ENCODE data around the gene SULT4A1.

The SULT4A1 gene

DNA sequence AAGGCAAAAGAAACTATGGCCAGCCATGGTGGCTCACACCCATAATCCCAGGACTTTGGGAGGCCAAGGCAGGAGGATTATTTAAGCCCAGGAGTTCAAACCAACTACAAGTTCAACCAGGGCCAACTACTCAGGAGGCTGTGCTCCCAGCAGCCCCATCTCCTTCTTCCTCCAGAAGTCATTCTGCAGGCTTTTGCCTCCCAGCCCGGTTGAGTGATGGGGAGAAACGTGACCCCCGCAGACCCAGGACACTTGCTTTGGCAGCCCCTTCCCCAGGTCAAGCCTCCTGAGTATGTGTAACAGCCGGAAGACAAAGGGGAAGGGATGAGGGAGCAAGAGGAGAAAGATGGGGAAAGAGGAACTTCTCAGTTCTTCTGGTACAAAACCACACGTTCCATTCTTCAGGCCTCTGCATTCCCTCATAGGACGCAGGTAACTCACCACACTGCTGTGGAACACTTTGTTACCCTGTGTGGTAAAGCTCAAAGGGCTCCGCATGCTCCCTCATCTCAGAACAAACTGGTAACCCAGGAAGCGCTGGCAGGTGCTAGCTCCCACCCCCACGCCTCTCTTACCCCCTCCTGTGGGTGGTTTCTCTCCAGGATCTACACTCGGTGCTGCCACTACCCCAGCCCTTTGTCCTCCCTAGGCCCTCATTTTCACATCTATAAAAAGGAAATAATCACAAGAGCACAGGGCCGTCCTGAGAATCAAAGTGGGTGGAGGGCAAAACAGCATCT lies 4.0 kb downstream of the SULT4A1 start:
- H3K4me1 ChIP-seq (ENCODE audit: control insufficient read depth, insufficient read depth, low read length) = no peaks in the 10 kb centered on the region
- H3K9ac ChIP-seq (ENCODE audit: low read depth, low read length) = no peak overlapping the region
- H3K4me3 ChIP-seq (ENCODE audit: low read length) = no peak overlapping the region
- H3K27me3 ChIP-seq (ENCODE audit: control insufficient read depth, insufficient read depth, low read length) = peaks cover 38% of the 10 kb centered on the region
- no peaks in the 10 kb centered on the region for H3K36me3 ChIP-seq (ENCODE audit: insufficient read depth, low read length)
- no peaks in the 10 kb centered on the region for H3K9me3 ChIP-seq (replicated peaks; ENCODE audit: low read length)
- no peak overlapping the region for H3K4me2 ChIP-seq (ENCODE audit: low read length)

DNA sequence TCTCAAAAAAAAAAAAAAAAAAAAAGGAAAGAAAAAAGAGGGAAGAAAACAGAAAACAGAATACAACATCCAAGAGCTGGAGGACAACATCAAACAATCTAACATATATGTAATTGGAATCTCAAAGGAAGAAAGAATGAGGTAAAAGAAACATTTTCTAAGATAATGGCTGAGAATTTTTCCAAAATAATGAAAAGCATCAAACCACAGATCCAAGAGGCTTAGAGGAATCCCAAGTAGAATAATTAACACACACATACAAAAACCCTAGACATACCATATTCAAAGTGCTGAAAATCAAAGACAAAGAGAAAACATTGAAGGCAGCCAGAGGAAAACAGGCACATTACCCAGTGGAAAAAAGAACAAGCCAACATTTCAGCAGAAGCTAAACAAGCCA lies 4.9 kb downstream of the SULT4A1 start:
- Histone ChIP-seq H3K9ac (ENCODE audit: low read depth, low read length) (no peak overlapping the region), H3K27me3 (ENCODE audit: control insufficient read depth, insufficient read depth, low read length) (peaks cover 41% of the 10 kb centered on the region), H3K36me3 (ENCODE audit: insufficient read depth, low read length) (no peaks in the 10 kb centered on the region)

DNA sequence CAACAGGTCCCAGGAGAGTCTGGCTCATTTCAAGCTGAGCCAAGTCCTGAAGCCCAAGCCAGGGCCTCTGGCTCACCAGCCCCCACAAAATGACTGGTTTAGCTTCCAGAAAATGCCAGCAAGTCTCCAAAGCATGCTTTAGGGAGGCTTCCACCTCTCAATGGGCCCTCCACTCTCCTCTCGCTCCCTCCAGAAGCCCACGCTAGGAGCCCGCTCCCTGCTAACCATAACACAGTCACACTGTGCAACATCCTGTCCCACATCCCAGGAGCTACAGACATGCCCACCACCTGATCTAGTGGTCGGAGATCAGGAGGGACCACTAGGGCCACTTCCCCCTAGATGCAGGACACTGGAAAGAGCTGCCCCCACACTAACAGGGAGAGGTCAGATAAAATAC lies 6.9 kb downstream of the SULT4A1 start:
- no peak overlapping the region for H3K9ac ChIP-seq (ENCODE audit: low read depth, low read length)
- H3K36me3 ChIP-seq (ENCODE audit: insufficient read depth, low read length) = no peaks in the 10 kb centered on the region
- H3K4me2 ChIP-seq (ENCODE audit: low read length) = no peak overlapping the region
- peaks cover 42% of the 10 kb centered on the region for H3K27me3 ChIP-seq (ENCODE audit: control insufficient read depth, insufficient read depth, low read length)
- H3K9me3 ChIP-seq (replicated peaks; ENCODE audit: low read length) = no peaks in the 10 kb centered on the region
- no peaks in the 10 kb centered on the region for H3K4me1 ChIP-seq (ENCODE audit: control insufficient read depth, insufficient read depth, low read length)
- no peak overlapping the region for H3K4me3 ChIP-seq (ENCODE audit: low read length)

More for the DNA sequence above, 4.9 kb downstream of the SULT4A1 start:
- Histone ChIP-seq H3K4me3 (ENCODE audit: low read length) (no peak overlapping the region), H3K9me3 (replicated peaks; ENCODE audit: low read length) (no peaks in the 10 kb centered on the region), H3K4me2 (ENCODE audit: low read length) (no peak overlapping the region), H3K4me1 (ENCODE audit: control insufficient read depth, insufficient read depth, low read length) (no peaks in the 10 kb centered on the region)

DNA sequence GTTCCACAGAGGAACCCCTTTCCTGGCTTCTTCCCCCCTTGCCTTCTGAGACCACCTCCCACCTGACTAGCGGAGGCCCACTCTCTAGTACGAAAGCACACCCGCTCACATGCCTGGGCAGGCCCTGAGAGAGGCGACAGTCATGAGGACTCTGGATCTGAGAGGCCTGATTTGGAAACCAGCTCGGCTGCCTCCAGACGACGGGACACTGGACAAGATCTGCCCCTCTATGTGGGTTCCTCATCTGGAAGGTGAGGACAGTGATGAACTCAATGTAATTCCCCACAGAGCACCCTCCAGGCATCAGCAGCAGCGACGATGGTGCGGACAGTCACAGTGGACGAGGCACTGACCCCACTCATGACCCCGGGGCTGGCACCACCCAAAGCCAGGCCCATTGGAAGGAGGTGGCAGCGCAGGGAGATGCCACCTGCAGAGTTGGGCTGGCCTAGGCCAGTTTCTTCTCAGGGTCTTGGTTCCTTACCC lies 7.5 kb downstream of the SULT4A1 start:
- Histone ChIP-seq H3K9ac (ENCODE audit: low read depth, low read length) (no peak overlapping the region), H3K9me3 (replicated peaks; ENCODE audit: low read length) (no peaks in the 10 kb centered on the region), H3K4me2 (ENCODE audit: low read length) (no peak overlapping the region), H3K4me1 (ENCODE audit: control insufficient read depth, insufficient read depth, low read length) (no peaks in the 10 kb centered on the region), H3K27me3 (ENCODE audit: control insufficient read depth, insufficient read depth, low read length) (peaks cover 42% of the 10 kb centered on the region), H3K36me3 (ENCODE audit: insufficient read depth, low read length) (no peaks in the 10 kb centered on the region), H3K4me3 (ENCODE audit: low read length) (no peak overlapping the region)

DNA sequence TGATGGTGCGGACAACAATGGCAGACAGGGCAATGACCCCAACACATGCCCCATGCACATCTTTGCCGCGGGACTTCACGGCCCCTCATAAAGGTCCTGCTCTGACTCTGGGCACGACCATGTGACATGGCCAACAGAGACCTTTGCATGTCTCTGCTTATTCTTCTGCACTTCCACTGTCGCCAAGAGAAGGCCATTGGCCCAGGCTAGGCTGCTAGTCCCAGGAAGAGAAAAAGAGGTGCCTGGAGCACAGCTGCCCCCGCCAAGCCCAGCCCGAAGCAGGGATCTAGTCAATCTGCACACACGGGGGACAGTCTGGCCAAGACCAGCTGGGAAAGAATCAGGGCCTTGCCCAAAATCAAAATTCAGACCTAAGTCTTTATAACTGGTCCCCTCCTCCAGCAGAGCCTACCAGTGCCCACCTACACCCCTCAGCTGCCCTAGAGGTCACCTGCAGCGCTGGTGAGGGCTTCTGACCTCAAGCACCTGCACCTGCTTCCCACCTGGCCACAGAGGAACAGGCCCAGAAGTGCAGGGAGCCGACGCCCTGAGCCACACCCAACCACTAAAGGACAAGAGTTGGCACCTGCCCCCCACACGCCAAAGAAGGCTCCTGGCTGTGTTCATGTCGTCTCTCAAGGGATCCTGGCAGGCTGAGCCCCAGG lies 8.1 kb downstream of the SULT4A1 start:
- H3K4me1 ChIP-seq (ENCODE audit: control insufficient read depth, insufficient read depth, low read length) = no peaks in the 10 kb centered on the region
- no peak overlapping the region for H3K4me3 ChIP-seq (ENCODE audit: low read length)
- no peak overlapping the region for H3K9ac ChIP-seq (ENCODE audit: low read depth, low read length)
- H3K9me3 ChIP-seq (replicated peaks; ENCODE audit: low read length) = no peaks in the 10 kb centered on the region
- peaks cover 42% of the 10 kb centered on the region for H3K27me3 ChIP-seq (ENCODE audit: control insufficient read depth, insufficient read depth, low read length)
- no peak overlapping the region for H3K4me2 ChIP-seq (ENCODE audit: low read length)
- H3K36me3 ChIP-seq (ENCODE audit: insufficient read depth, low read length) = no peaks in the 10 kb centered on the region

DNA sequence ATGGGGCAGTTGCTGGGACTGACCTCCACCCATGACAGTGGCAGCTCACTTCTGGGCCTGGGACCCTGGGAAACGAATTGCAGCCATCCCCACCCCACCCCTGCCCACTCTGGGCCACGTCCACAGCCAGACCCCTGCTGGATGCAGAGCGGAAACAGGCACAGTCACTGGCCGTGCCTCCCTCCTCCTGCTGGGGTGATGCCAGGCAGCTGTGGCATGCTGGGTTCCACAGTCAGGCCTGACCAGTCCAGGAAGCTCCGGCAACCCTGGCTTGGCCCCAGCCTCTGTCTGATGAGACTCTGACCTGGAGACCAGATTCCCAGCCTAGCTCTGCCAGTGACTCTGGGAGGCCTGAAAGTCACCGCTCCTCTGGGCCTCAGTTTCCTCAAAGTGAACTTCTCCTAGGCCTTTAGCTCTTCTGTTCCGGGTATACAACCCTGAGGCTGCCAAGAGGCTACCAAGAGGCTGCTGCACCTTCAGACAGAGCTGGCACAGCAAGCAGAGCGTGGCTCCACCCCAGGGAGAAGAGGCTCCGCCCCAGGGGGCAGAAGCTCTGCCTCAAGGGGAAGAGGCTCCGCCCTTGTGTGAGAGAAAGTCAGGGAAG lies 8.9 kb downstream of the SULT4A1 start:
- Histone ChIP-seq H3K9me3 (replicated peaks; ENCODE audit: low read length) (no peaks in the 10 kb centered on the region), H3K4me2 (ENCODE audit: low read length) (no peak overlapping the region), H3K4me1 (ENCODE audit: control insufficient read depth, insufficient read depth, low read length) (no peaks in the 10 kb centered on the region), H3K9ac (ENCODE audit: low read depth, low read length) (no peak overlapping the region), H3K36me3 (ENCODE audit: insufficient read depth, low read length) (no peaks in the 10 kb centered on the region), H3K27me3 (ENCODE audit: control insufficient read depth, insufficient read depth, low read length) (peaks cover 42% of the 10 kb centered on the region), H3K4me3 (ENCODE audit: low read length) (no peak overlapping the region)

DNA sequence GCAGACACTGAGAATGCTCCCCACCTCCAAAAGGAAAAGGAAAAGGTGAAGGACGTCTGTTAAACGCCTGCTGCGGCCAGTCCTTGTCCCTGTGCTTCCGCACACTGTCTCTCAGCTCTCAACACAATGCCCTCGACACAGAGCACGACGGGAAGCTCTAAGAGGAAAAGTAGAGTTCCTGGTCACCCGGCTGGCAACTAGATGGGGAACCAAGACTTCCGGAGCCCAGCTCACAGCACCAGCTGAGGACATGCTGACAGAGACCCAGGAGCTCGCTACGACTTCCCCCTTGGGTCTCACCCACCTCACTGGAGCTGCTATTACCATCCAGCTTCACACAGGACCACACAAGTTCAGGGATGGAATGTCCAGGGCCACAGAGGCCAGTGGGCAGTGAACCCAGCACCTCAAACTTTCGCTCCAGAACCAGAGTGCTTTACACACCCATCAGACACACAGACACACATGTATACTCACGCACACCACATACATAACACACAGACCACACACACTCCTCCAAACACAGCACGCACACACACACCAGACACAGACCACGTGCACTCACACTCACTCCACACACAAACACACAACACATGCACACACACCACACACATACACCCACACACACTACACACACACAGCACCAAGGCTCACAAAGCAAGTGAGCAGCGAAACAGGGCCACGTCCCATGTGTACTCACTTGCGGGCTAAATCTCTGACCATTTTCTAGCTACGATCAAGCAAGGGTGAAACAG lies 9.6 kb downstream of the SULT4A1 start:
- no peaks in the 10 kb centered on the region for H3K4me1 ChIP-seq (ENCODE audit: control insufficient read depth, insufficient read depth, low read length)
- no peaks in the 10 kb centered on the region for H3K9me3 ChIP-seq (replicated peaks; ENCODE audit: low read length)
- H3K27me3 ChIP-seq (ENCODE audit: control insufficient read depth, insufficient read depth, low read length) = peaks cover 42% of the 10 kb centered on the region
- H3K9ac ChIP-seq (ENCODE audit: low read depth, low read length) = no peak overlapping the region
- no peaks in the 10 kb centered on the region for H3K36me3 ChIP-seq (ENCODE audit: insufficient read depth, low read length)
- no peak overlapping the region for H3K4me2 ChIP-seq (ENCODE audit: low read length)
- no peak overlapping the region for H3K4me3 ChIP-seq (ENCODE audit: low read length)

DNA sequence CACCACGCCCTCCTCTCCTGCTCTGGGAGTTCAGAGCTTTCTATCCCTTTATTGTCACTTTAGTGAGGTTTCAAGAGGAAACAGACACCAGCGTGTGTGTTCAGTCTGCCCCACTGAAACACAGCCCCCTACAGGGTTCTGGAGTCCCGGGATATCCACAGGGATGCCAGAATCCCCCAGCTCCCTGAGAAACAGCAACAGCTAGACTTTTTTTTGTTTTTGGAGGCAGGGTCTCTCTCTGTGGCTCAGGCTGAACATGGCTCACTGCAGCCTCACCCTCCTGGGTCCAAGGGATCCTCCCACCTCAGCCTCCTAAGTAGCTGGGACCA lies 10.4 kb downstream of the SULT4A1 start:
- H3K27me3 ChIP-seq (ENCODE audit: control insufficient read depth, insufficient read depth, low read length) = peaks cover 42% of the 10 kb centered on the region

DNA sequence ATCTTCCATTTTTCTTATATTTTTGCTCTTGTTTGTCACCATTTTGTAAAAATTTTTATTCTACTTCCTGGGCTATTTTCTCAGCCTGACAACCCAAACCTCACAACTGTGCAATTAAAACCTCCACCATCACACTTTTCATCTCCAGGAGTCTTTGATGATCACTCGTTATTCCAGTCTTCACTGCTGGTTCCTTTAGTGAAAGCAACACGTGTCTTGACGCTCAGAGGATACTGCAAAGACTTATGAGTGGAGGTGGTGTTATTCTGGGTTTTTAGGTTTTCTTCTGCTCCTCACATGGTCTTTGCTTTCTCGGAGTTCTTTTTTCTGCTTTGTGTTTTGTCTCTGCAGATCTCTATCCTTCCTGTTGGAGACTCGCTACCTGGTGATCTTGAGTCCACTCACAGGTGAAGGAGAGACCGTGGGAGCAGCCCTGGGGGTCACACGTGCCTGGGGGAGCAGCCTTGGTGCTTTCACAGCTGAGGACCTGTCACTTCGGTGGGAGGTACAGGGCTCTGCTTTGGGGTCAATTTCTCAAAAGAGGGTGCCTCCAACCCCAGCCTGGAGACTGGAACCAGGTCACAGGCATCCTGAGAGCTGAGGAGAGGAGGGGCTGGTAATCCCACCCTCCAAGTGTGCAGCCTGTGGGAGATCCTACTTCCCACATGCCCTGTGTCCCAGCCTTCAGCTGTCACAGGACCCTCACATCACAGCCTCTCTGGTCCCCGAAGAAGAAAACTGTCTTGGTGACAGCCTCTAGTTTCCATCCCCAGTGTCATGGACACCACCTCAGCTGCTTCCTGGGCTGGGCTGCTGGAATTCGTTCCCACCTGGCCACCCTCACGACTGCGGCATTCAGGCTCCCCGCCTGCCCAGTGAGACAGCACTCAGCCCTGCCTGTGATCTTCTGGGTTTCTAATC lies 11.0 kb downstream of the SULT4A1 start:
- Histone ChIP-seq H3K9me3 (replicated peaks; ENCODE audit: low read length) (no peaks in the 10 kb centered on the region), H3K9ac (ENCODE audit: low read depth, low read length) (no peak overlapping the region), H3K4me2 (ENCODE audit: low read length) (no peak overlapping the region), H3K4me1 (ENCODE audit: control insufficient read depth, insufficient read depth, low read length) (no peaks in the 10 kb centered on the region), H3K36me3 (ENCODE audit: insufficient read depth, low read length) (no peaks in the 10 kb centered on the region), H3K4me3 (ENCODE audit: low read length) (no peak overlapping the region), H3K27me3 (ENCODE audit: control insufficient read depth, insufficient read depth, low read length) (peaks cover 45% of the 10 kb centered on the region)

More for the DNA sequence above, 10.4 kb downstream of the SULT4A1 start:
- H3K9ac ChIP-seq (ENCODE audit: low read depth, low read length) = no peak overlapping the region
- H3K4me1 ChIP-seq (ENCODE audit: control insufficient read depth, insufficient read depth, low read length) = no peaks in the 10 kb centered on the region
- H3K36me3 ChIP-seq (ENCODE audit: insufficient read depth, low read length) = no peaks in the 10 kb centered on the region
- no peaks in the 10 kb centered on the region for H3K9me3 ChIP-seq (replicated peaks; ENCODE audit: low read length)
- no peak overlapping the region for H3K4me2 ChIP-seq (ENCODE audit: low read length)
- H3K4me3 ChIP-seq (ENCODE audit: low read length) = no peak overlapping the region

DNA sequence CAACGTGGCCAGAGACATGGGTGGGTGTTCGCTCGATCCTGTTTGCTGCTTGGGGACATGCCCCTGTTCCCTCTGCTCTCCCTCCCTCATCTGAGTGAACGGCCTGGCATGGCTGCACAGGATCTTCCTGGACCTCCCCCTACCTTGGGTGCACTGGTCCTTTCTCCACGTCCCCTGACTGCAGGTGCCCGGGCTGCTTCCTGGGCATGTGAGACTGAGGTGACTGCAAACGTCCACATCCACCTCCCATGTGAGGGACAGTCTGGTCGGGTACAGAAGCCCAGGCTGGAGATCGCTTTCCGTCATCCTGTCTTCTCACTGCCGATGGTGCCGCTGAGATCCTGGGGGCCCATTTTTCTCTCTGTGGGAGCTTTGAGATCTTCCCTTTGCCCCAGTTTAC lies 11.8 kb downstream of the SULT4A1 start:
- Histone ChIP-seq H3K9ac (ENCODE audit: low read depth, low read length) (no peak overlapping the region), H3K4me1 (ENCODE audit: control insufficient read depth, insufficient read depth, low read length) (no peaks in the 10 kb centered on the region), H3K9me3 (replicated peaks; ENCODE audit: low read length) (no peaks in the 10 kb centered on the region), H3K4me3 (ENCODE audit: low read length) (no peak overlapping the region), H3K27me3 (ENCODE audit: control insufficient read depth, insufficient read depth, low read length) (peaks cover 52% of the 10 kb centered on the region), H3K4me2 (ENCODE audit: low read length) (no peak overlapping the region), H3K36me3 (ENCODE audit: insufficient read depth, low read length) (no peaks in the 10 kb centered on the region)
